HepG2 (cell line): ENCODE data around the gene ANO9. TPM values are rescaled to one million over a fixed set of nuclear protein-coding genes. Genes with fewer than 3 reads are reported as not detected.

Experiments used
- ATAC-seq: fragments of 200-7000 bp; cut with Tn5 transposase; 3 replicates; pipeline ENCODE4 v1.9.1; 2020; ENCODE audit warnings: mild to moderate bottlenecking, moderate library complexity
- BruUV-seq: library from RNA; stranded (reverse); fragments of 400-500 nt; replicated peaks from 2 replicates; lab custom pipeline; 2021; lab: Mats Ljungman, UMichigan
- CTCF ChIA-PET: fragments of 300-600 bp; formaldehyde crosslinking; extraction: SDS; loops from one replicate; lab custom pipeline; 2021; ENCODE audit warnings: low total read pairs, inconsistent platforms, low intra/inter-chr PET ratio; lab: Yijun Ruan, JAX
- POLR2A ChIA-PET: fragments of 350-600 bp; sonication (Branson Sonifier 250); formaldehyde crosslinking; loops from one replicate; lab custom pipeline; 2020; ENCODE audit warnings: antibody characterized with exemption, inconsistent platforms; lab: Yijun Ruan, JAX
- DNase-seq: peaks from one replicate; pipeline ENCODE4 v3.0.0-alpha.2; 2015; ENCODE audit warnings: low spot score
- FAIRE-seq: peaks from 3 replicates; lab custom pipeline; 2011; peaks lifted over from hg19 to GRCh38; lab: Jason Lieb, UNC
- H2AFZ ChIP-seq: one replicate; pipeline ENCODE4 v1.6.1; 2011; ENCODE audit warnings: low read length, inconsistent platforms
- H3K27ac ChIP-seq: fragments of 300-600 bp; 3 replicates; pipeline ENCODE4 v1.8.0; 2011; ENCODE audit warnings: mixed run types, mild to moderate bottlenecking, mixed read lengths, low read length, inconsistent platforms; ENCODE audit not compliant: insufficient read depth; ENCODE audit errors: extremely low read length
- H3K27me3 ChIP-seq, 2 experiments: fragments of 200-600 bp in 1 of 2; 2 replicates in 1 of 2; 3 replicates in 1 of 2; pipeline versions ENCODE4 v1.6.0 to v1.8.0; 2011; ENCODE audit warnings: low read length in 2 of 2, mild to moderate bottlenecking in 2 of 2, moderate library complexity in 2 of 2, inconsistent platforms in 1 of 2; ENCODE audit not compliant: insufficient read depth in 2 of 2, control insufficient read depth in 1 of 2
- H3K36me3 ChIP-seq, 2 experiments: fragments of 200-600 bp in 1 of 2; replicated peaks in 1 of 2; 2 replicates in 1 of 2; 3 replicates in 1 of 2; pipeline versions ENCODE4 v1.5.1 to v1.8.0; 2011; ENCODE audit warnings: low read length in 2 of 2, inconsistent platforms in 1 of 2; ENCODE audit not compliant: insufficient read depth in 2 of 2, control insufficient read depth in 1 of 2
- H3K4me1 ChIP-seq: 2 replicates; pipeline ENCODE4 v1.5.1; 2012; ENCODE audit warnings: low read length, inconsistent platforms; ENCODE audit not compliant: insufficient read depth
- H3K4me2 ChIP-seq: 2 replicates; pipeline ENCODE4 v1.6.0; 2011; ENCODE audit warnings: low read depth, low read length, inconsistent platforms
- H3K4me3 ChIP-seq, 3 experiments: fragments of 200-600 bp in 1 of 3; sonication (generic), shearing (Covaris generic) in 1 of 3; replicated peaks in 1 of 3; 2 replicates each; pipeline ENCODE4 v1.5.1; 2011 to 2016; ENCODE audit warnings: low read length in 3 of 3, inconsistent platforms in 2 of 3, low read depth in 2 of 3, mild to moderate bottlenecking in 2 of 3, control low read depth in 1 of 3, mixed read lengths in 1 of 3; ENCODE audit not compliant: insufficient read depth in 1 of 3
- H3K79me2 ChIP-seq: one replicate; pipeline ENCODE4 v1.6.1; 2011; ENCODE audit warnings: low read length, inconsistent platforms; ENCODE audit not compliant: insufficient read depth
- H3K9ac ChIP-seq: 2 replicates; pipeline ENCODE4 v1.6.0; 2011; ENCODE audit warnings: mild to moderate bottlenecking, low read depth, low read length, inconsistent platforms; ENCODE audit not compliant: insufficient read depth
- H3K9me3 ChIP-seq: 2 replicates; pipeline ENCODE4 v1.5.1; 2012; ENCODE audit warnings: mild to moderate bottlenecking, low read length
- H4K20me1 ChIP-seq: 2 replicates; pipeline ENCODE4 v1.6.0; 2011; ENCODE audit warnings: inconsistent platforms, mild to moderate bottlenecking, low read length, moderate library complexity; ENCODE audit not compliant: insufficient read depth
- FOXO1 ChIP-seq: sonication (generic); formaldehyde crosslinking; IDR thresholded peaks from 2 replicates; pipeline ENCODE4 v1.4.0; 2020; ENCODE audit warnings: missing genetic modification reagents
- FOXP1 ChIP-seq, 2 experiments: fragments of 450-650 bp in 1 of 2; IDR thresholded peaks; 2 replicates each; pipeline ENCODE4 v1.6.1; 2017 to 2018; ENCODE audit warnings: antibody characterized with exemption in 1 of 2
- GABPB1 ChIP-seq: IDR thresholded peaks from 2 replicates; pipeline ENCODE4 v1.6.1; 2016; ENCODE audit warnings: mild to moderate bottlenecking, missing genetic modification reagents, moderate library complexity, missing compliant biosample characterization
- HOXA3 ChIP-seq: sonication (generic); formaldehyde crosslinking; IDR thresholded peaks from 2 replicates; pipeline ENCODE4 v1.5.0; 2020; ENCODE audit warnings: missing genetic modification reagents
- JUN ChIP-seq: sonication (generic); formaldehyde crosslinking; IDR thresholded peaks from 2 replicates; pipeline ENCODE4 v1.4.0; 2020; ENCODE audit warnings: mild to moderate bottlenecking, missing genetic modification reagents
- KLF11 ChIP-seq: IDR thresholded peaks from 2 replicates; pipeline ENCODE4 v1.6.1; 2016; ENCODE audit warnings: missing compliant biosample characterization
- SNAI1 ChIP-seq: sonication (generic); formaldehyde crosslinking; IDR thresholded peaks from 2 replicates; pipeline ENCODE4 v1.5.0; 2020; ENCODE audit warnings: mild to moderate bottlenecking, missing genetic modification reagents, borderline replicate concordance
- TCF7L2 ChIP-seq: IDR thresholded peaks from 2 replicates; pipeline ENCODE4 v1.6.1; 2011; ENCODE audit warnings: mild to moderate bottlenecking, low read depth, low read length, moderate library complexity
- ZBTB20 ChIP-seq: sonication (generic); formaldehyde crosslinking; IDR thresholded peaks from 2 replicates; pipeline ENCODE4 v1.8.1; 2023; ENCODE audit warnings: missing genetic modification reagents, low read depth, mild to moderate bottlenecking, borderline replicate concordance
- ZNF235 ChIP-seq: sonication (generic); formaldehyde crosslinking; IDR thresholded peaks from 2 replicates; pipeline ENCODE4 v1.8.1; 2023; ENCODE audit warnings: mild to moderate bottlenecking, missing genetic modification reagents, borderline replicate concordance
- ZNF563 ChIP-seq: sonication (generic); formaldehyde crosslinking; IDR thresholded peaks from 2 replicates; pipeline ENCODE4 v1.8.0; 2022; ENCODE audit warnings: mild to moderate bottlenecking, moderate library complexity, missing genetic modification reagents
- ZNF607 ChIP-seq: sonication (generic); formaldehyde crosslinking; IDR thresholded peaks from 2 replicates; pipeline ENCODE4 v1.5.1; 2020; ENCODE audit warnings: missing genetic modification reagents, mild to moderate bottlenecking, borderline replicate concordance
- ZNF614 ChIP-seq: IDR thresholded peaks from 2 replicates; pipeline ENCODE4 v1.6.1; 2018; ENCODE audit warnings: missing biosample characterization, missing genetic modification reagents, inconsistent platforms, borderline replicate concordance
- ZNF776 ChIP-seq: sonication (generic); formaldehyde crosslinking; IDR thresholded peaks from 2 replicates; pipeline ENCODE4 v1.4.0; 2020; ENCODE audit warnings: mild to moderate bottlenecking, missing genetic modification reagents
- ZNF780A ChIP-seq: sonication (generic); formaldehyde crosslinking; IDR thresholded peaks from 2 replicates; pipeline ENCODE4 v1.8.0; 2022; ENCODE audit warnings: mild to moderate bottlenecking, missing genetic modification reagents, moderate library complexity
- WGBS: methylation state at CpG from one replicate; pipeline ENCODE4 v1.1.6; 2017; ENCODE audit warnings: low lambda C conversion rate; 5-methylcytosine and 5-hydroxymethylcytosine counted together
- in situ Hi-C: cut with HindIII; loops from 2 replicates; pipeline ENCODE4 v1.10.0; 2017; ENCODE audit warnings: low pct_unique_long_range_greater_than_20kb; ENCODE audit not compliant: extremely low pct_ligation_motif_present
- intact Hi-C: fragments of 100-400 bp; cut with micrococcal nuclease; formaldehyde crosslinking; loops from one replicate; pipeline ENCODE4 v1.10.0; 2022; ENCODE audit not compliant: unreplicated experiment
- polyA plus RNA-seq, 8 experiments: library from polyadenylated mRNA; depleted of rRNA in 3 of 8; stranded (reverse) in 7 of 8; unstranded in 1 of 8; fragments of >200 nt; fragmentation: Illumina TruSeq in 4 of 8; extraction: Trizol in 4 of 8; gene quantifications; 2 replicates each; pipeline versions ENCODE4 v1.2.1 to v1.2.3, GENCODE V29; 2011 to 2016; ENCODE audit warnings: low read depth in 4 of 8, missing spikeins in 1 of 8, mixed read lengths in 1 of 8; ENCODE audit not compliant: insufficient read depth in 1 of 8
- total RNA-seq, 5 experiments: library from RNA; depleted of rRNA; stranded (reverse); fragments of >200 nt; fragmentation: Illumina TruSeq; extraction: Trizol; gene quantifications; 2 replicates each; pipeline ENCODE4 v1.2.3, GENCODE V29; 2016; ENCODE audit warnings: low read depth in 1 of 5
- TF ChIP-seq, protein P1 (sequence below): IDR thresholded peaks from 2 replicates; pipeline ENCODE4 v1.6.1; 2016; ENCODE audit warnings: missing genetic modification reagents, missing compliant biosample characterization
- TF ChIP-seq, protein P2 (sequence below): sonication (generic); formaldehyde crosslinking; IDR thresholded peaks from 2 replicates; pipeline ENCODE4 v1.4.0; 2020; ENCODE audit warnings: missing genetic modification reagents, borderline replicate concordance
- TF ChIP-seq, protein P3 (sequence below): sonication (generic); formaldehyde crosslinking; IDR thresholded peaks from 2 replicates; pipeline ENCODE4 v1.4.0; 2020; ENCODE audit warnings: missing genetic modification reagents, borderline replicate concordance

The ANO9 gene
- total and polyA plus RNA-seq, 2 of the 13 experiments (the other 11 are each of a cell fraction or from before 2014, with no cell fraction given), result 8.9 to 14.3 TPM

DNA sequence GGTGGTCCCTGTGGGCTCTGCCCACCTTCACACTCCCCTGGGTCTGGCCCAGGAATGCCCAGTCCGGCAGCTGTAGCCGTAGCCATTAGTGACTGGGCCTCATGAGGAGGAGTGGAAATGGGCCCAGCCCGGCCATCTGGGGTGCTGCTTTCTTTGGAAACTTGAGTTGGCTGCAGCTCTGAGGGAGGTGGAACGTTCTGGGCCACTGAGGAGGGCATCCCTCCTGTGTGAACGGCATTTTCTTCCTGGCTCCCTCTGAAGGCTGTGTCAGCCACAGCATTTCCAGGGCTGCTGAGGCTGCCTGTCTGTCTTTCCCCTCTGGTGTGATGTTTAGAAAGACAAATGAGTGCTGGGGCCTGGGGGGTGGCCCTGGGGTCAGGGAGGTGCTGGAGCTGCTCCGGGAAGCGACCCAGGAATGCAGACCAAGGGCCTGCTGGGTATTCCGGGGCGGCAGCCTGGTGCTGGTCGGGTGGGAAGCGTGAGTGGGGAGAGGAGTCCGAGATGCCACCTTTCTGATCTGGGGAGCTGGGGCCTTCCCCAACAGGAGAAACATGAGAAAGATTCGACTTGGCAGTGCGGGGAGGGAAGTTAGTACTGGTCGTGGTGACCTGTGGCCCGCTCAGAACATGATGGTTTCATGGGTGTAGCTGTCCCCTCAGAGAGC is 35.4 kb upstream of the ANO9 start:
- no peak overlapping the region for H2AFZ ChIP-seq
- peaks cover 1 to 8% of the 10 kb centered on the region in 2 experiments; a peak in 3 of 5 replicates for H3K36me3 ChIP-seq
- FAIRE-seq (no peak), DNase-seq (no peak), ATAC-seq (no peak)
- 98% methylated on average over 14 of the region's 16 CpGs for WGBS
- no peaks in the 10 kb centered on the region for H3K4me1 ChIP-seq
- TF ChIP-seq FOXO1 (CRISPR knock-in tag) (no peak), HOXA3 (CRISPR knock-in tag) (no peak), ZNF780A (CRISPR knock-in tag) (no peak), ZNF235 (CRISPR knock-in tag) (no peak), ZNF614 (no peak), SNAI1 (CRISPR knock-in tag) (no peak), FOXP1 (IDR thresholded peaks at IDR 0.05) (no peak), FOXP1 (CRISPR knock-in tag; IDR thresholded peaks at IDR 0.05) (no peak), ZBTB20 (CRISPR knock-in tag) (no peak), ZNF563 (no peak), JUN (CRISPR knock-in tag) (no peak), TCF7L2 (no peak), ZNF776 (CRISPR knock-in tag) (no peak), KLF11 (CRISPR knock-in tag) (no peak), ZNF607 (CRISPR knock-in tag) (no peak), GABPB1 (CRISPR knock-in tag) (no peak)
- TF ChIP-seq, protein P1, sequence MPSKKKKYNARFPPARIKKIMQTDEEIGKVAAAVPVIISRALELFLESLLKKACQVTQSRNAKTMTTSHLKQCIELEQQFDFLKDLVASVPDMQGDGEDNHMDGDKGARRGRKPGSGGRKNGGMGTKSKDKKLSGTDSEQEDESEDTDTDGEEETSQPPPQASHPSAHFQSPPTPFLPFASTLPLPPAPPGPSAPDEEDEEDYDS, result no peak
- TF ChIP-seq, protein P2, sequence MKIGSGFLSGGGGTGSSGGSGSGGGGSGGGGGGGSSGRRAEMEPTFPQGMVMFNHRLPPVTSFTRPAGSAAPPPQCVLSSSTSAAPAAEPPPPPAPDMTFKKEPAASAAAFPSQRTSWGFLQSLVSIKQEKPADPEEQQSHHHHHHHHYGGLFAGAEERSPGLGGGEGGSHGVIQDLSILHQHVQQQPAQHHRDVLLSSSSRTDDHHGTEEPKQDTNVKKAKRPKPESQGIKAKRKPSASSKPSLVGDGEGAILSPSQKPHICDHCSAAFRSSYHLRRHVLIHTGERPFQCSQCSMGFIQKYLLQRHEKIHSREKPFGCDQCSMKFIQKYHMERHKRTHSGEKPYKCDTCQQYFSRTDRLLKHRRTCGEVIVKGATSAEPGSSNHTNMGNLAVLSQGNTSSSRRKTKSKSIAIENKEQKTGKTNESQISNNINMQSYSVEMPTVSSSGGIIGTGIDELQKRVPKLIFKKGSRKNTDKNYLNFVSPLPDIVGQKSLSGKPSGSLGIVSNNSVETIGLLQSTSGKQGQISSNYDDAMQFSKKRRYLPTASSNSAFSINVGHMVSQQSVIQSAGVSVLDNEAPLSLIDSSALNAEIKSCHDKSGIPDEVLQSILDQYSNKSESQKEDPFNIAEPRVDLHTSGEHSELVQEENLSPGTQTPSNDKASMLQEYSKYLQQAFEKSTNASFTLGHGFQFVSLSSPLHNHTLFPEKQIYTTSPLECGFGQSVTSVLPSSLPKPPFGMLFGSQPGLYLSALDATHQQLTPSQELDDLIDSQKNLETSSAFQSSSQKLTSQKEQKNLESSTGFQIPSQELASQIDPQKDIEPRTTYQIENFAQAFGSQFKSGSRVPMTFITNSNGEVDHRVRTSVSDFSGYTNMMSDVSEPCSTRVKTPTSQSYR, result no peak
- TF ChIP-seq, protein P3, sequence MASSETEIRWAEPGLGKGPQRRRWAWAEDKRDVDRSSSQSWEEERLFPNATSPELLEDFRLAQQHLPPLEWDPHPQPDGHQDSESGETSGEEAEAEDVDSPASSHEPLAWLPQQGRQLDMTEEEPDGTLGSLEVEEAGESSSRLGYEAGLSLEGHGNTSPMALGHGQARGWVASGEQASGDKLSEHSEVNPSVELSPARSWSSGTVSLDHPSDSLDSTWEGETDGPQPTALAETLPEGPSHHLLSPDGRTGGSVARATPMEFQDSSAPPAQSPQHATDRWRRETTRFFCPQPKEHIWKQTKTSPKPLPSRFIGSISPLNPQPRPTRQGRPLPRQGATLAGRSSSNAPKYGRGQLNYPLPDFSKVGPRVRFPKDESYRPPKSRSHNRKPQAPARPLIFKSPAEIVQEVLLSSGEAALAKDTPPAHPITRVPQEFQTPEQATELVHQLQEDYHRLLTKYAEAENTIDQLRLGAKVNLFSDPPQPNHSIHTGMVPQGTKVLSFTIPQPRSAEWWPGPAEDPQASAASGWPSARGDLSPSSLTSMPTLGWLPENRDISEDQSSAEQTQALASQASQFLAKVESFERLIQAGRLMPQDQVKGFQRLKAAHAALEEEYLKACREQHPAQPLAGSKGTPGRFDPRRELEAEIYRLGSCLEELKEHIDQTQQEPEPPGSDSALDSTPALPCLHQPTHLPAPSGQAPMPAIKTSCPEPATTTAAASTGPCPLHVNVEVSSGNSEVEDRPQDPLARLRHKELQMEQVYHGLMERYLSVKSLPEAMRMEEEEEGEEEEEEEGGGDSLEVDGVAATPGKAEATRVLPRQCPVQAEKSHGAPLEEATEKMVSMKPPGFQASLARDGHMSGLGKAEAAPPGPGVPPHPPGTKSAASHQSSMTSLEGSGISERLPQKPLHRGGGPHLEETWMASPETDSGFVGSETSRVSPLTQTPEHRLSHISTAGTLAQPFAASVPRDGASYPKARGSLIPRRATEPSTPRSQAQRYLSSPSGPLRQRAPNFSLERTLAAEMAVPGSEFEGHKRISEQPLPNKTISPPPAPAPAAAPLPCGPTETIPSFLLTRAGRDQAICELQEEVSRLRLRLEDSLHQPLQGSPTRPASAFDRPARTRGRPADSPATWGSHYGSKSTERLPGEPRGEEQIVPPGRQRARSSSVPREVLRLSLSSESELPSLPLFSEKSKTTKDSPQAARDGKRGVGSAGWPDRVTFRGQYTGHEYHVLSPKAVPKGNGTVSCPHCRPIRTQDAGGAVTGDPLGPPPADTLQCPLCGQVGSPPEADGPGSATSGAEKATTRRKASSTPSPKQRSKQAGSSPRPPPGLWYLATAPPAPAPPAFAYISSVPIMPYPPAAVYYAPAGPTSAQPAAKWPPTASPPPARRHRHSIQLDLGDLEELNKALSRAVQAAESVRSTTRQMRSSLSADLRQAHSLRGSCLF, result no peak
- intact Hi-C loops (no loop called here), in situ Hi-C loops (no loop called here)
- no peaks in the 10 kb centered on the region for H3K27me3 ChIP-seq
- no peaks in the 10 kb centered on the region for H4K20me1 ChIP-seq
- no peak overlapping the region for H3K27ac ChIP-seq
- no peak overlapping the region for H3K4me2 ChIP-seq
- no peak overlapping the region for H3K9ac ChIP-seq
- ChIA-PET CTCF (no interaction called here), POLR2A (no interaction called here)
- H3K9me3 ChIP-seq, result no peaks in the 10 kb centered on the region
- no peak overlapping the region for H3K4me3 ChIP-seq
- peaks cover 13% of the 10 kb centered on the region for H3K79me2 ChIP-seq
- BruUV-seq, result no TSS peak
